Measurements from ENCODE around the gene GPALPP1. TPM values are rescaled to one million over a fixed set of nuclear protein-coding genes. Genes with fewer than 3 reads are reported as not detected.

The GPALPP1 gene
- total RNA-seq, 1 experiment from 2014 or later = 36.4 TPM

DNA sequence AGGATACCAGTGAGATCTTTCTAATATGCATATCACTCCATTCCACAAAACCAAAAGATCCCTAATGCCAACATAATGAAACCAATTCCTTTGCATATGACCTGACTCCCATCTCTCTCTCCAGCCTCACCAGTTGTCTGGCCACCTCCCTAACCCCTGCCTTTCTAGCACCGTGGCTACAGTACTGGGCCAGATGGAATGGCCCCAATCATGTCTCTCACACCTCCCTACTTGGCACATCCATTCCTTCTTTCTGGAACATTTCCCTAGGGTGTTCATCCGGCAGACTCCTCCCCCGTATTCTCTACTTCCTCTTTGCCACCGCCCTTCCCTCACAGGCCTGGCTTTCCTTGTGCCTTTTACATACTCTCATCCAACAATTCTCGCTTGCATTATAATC, 62.0 kb downstream of the GPALPP1 start:
- Histone ChIP-seq H3K9me2 (ENCODE audit: insufficient read depth) (no peaks in the 10 kb centered on the region), H3K27ac (no peak overlapping the region), H3F3A (ENCODE audit: insufficient read depth, low read depth) (peaks cover 6% of the 10 kb centered on the region; the same call in 1 of the 2 replicates), H3K27me3 (ENCODE audit: insufficient read depth, low read depth) (no peaks in the 10 kb centered on the region), H3K36me3 (ENCODE audit: low read depth) (no peaks in the 10 kb centered on the region), H3K79me2 (ENCODE audit: low read depth) (no peaks in the 10 kb centered on the region), H3K4me1 (replicated peaks; ENCODE audit: insufficient read depth) (peaks cover 15% of the 10 kb centered on the region), H3K4me2 (no peak overlapping the region), H2AFZ (no peak overlapping the region), H4K20me1 (ENCODE audit: insufficient read depth) (no peaks in the 10 kb centered on the region), H3K9me3 (ENCODE audit: insufficient read depth, low read depth) (no peaks in the 10 kb centered on the region), H3K4me3 (no peak overlapping the region)
- ChIA-PET CTCF (no interaction called here), POLR2A (ENCODE audit: unreplicated experiment) (no interaction called here)
- TF ChIP-seq EZH2 (IDR thresholded peaks at IDR 0.05; ENCODE audit: low read depth) = no peak
- TF ChIP-seq, protein P1, sequence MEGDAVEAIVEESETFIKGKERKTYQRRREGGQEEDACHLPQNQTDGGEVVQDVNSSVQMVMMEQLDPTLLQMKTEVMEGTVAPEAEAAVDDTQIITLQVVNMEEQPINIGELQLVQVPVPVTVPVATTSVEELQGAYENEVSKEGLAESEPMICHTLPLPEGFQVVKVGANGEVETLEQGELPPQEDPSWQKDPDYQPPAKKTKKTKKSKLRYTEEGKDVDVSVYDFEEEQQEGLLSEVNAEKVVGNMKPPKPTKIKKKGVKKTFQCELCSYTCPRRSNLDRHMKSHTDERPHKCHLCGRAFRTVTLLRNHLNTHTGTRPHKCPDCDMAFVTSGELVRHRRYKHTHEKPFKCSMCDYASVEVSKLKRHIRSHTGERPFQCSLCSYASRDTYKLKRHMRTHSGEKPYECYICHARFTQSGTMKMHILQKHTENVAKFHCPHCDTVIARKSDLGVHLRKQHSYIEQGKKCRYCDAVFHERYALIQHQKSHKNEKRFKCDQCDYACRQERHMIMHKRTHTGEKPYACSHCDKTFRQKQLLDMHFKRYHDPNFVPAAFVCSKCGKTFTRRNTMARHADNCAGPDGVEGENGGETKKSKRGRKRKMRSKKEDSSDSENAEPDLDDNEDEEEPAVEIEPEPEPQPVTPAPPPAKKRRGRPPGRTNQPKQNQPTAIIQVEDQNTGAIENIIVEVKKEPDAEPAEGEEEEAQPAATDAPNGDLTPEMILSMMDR (conservative IDR thresholded peaks at IDR 0.05) = no peak
- DNase-seq = no peak
- BruUV-seq (replicated peaks) = no TSS peak
- intact Hi-C loops (cut with micrococcal nuclease; ENCODE audit: unreplicated experiment) = no loop called here

DNA sequence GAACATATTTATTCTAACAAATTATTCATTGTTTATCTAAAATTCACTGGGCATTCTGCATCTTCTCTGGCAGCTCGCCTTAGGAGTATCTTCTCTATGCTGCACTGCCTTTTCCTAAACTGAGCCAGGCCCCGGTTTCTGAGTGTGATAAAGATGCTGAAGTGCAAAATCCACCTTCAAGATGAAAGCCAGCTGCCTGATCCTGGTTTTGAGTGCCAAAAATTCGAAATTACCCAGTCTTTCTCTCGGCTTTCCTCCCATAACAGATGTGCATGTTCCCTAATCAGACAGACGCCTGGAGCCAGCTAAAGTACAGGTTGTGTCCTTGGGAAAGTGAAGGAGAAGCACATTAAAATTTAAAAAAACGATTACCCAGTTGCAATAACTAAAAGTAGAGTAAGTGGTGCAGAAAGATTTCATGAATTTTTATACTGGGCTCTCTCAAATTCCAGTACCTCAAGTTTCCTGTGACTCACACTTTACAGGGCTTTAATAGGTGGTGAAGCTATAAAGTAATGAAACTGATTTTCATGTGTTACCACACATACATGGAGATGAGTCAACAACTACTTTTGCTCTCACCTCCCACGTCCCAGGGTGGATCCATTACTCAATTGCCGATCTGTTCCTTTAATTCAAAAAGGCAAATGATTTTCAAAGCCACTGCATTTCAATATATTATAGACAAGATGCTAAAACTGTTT, 66.0 kb downstream of the GPALPP1 start:
- H3F3A ChIP-seq (ENCODE audit: insufficient read depth, low read depth) = peaks cover 6% of the 10 kb centered on the region; the same call in 1 of the 2 replicates
- peak overlapping the region; percentile 46 for H3K27ac ChIP-seq
- H3K4me3 ChIP-seq = no peak overlapping the region
- POLR2A ChIA-PET (ENCODE audit: unreplicated experiment) = interaction anchor here (0.6 to 0.7 kb wide), 3 partner anchors 123 to 382 kb away, joined by 3 to 10 read pairs (median 9); no protein-coding TSS in a partner anchor
- H3K79me2 ChIP-seq (ENCODE audit: low read depth) = no peaks in the 10 kb centered on the region
- BruUV-seq (replicated peaks) = no TSS peak
- H3K36me3 ChIP-seq (ENCODE audit: low read depth) = no peaks in the 10 kb centered on the region
- no peaks in the 10 kb centered on the region for H3K9me3 ChIP-seq (ENCODE audit: insufficient read depth, low read depth)
- DNase-seq = peak; percentile 17 to 95
- peak overlapping the region; percentile 55 for H3K4me2 ChIP-seq
- no peak overlapping the region for H2AFZ ChIP-seq
- CTCF ChIA-PET = interaction anchor here (1.2 kb wide), 1 partner anchor 226 kb away, joined by 3 read pairs; no protein-coding TSS in a partner anchor
- H3K27me3 ChIP-seq (ENCODE audit: insufficient read depth, low read depth) = no peaks in the 10 kb centered on the region
- H3K9me2 ChIP-seq (ENCODE audit: insufficient read depth) = no peaks in the 10 kb centered on the region
- intact Hi-C loops (cut with micrococcal nuclease; ENCODE audit: unreplicated experiment) = no loop called here
- TF ChIP-seq, protein P1 (conservative IDR thresholded peaks at IDR 0.05) = no peak
- no peak for TF ChIP-seq EZH2 (IDR thresholded peaks at IDR 0.05; ENCODE audit: low read depth)
- H3K4me1 ChIP-seq (replicated peaks; ENCODE audit: insufficient read depth) = peaks cover 19% of the 10 kb centered on the region
- no peaks in the 10 kb centered on the region for H4K20me1 ChIP-seq (ENCODE audit: insufficient read depth)

DNA sequence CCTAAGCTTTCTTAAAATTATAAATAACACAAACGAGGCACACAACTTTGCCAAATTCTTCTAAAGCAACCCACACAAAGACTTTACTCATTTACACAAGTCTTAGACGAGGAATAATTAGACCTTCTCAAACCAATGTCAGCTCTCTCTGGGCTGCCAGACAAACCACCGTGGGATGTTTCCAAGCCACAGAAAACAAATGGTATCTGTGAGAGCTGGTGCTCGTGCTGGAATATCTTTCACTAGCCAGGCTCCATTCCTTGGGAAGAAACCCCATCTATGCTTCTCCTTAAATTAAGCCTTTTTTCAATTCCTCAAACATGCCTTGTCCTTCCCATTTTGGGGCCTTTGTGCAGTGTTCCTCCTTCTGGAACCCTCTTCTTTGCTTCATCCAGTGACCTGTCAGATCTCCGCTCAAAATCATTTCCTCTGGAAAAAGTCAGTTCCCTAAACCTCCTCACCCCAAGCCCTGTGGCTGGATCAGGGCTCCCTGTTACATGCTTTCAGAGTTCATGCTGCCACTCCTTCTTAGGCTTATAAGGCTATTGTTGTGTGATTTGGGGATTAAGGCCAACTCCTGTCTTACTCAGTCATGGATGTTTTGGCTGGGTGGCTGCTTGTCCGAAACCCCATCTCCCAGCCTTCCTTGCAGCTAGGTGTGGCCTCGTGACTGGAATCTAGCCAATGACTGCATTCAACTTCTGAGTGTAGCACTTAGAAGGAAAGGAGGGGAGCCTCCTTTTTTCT, 66.7 kb downstream of the GPALPP1 start:
- TF ChIP-seq EZH2 (IDR thresholded peaks at IDR 0.05; ENCODE audit: low read depth) = no peak
- TF ChIP-seq, protein P1 (conservative IDR thresholded peaks at IDR 0.05) = no peak
- CTCF ChIA-PET = interaction anchor here (1.2 kb wide), 1 partner anchor 225 kb away, joined by 3 read pairs; no protein-coding TSS in a partner anchor

More for the DNA sequence above, 66.7 kb downstream of the GPALPP1 start:
- peak overlapping the region; percentile 55 for H3K4me2 ChIP-seq
- BruUV-seq (replicated peaks) = no TSS peak
- H3K27ac ChIP-seq = peak overlapping the region; percentile 46
- H3K79me2 ChIP-seq (ENCODE audit: low read depth) = no peaks in the 10 kb centered on the region
- no peak overlapping the region for H3K4me3 ChIP-seq
- peaks cover 6% of the 10 kb centered on the region; the same call in 1 of the 2 replicates for H3F3A ChIP-seq (ENCODE audit: insufficient read depth, low read depth)
- no peak for DNase-seq
- H3K9me2 ChIP-seq (ENCODE audit: insufficient read depth) = no peaks in the 10 kb centered on the region
- POLR2A ChIA-PET (ENCODE audit: unreplicated experiment) = interaction anchor here (0.7 kb wide), 2 partner anchors 201 to 382 kb away, joined by 3 to 9 read pairs; no protein-coding TSS in a partner anchor
- no peaks in the 10 kb centered on the region for H3K36me3 ChIP-seq (ENCODE audit: low read depth)
- H3K4me1 ChIP-seq (replicated peaks; ENCODE audit: insufficient read depth) = peaks cover 19% of the 10 kb centered on the region
- intact Hi-C loops (cut with micrococcal nuclease; ENCODE audit: unreplicated experiment) = no loop called here
- H3K27me3 ChIP-seq (ENCODE audit: insufficient read depth, low read depth) = no peaks in the 10 kb centered on the region
- H2AFZ ChIP-seq = peak overlapping the region; percentile 34; the same call in 1 of the 2 replicates
- no peaks in the 10 kb centered on the region for H3K9me3 ChIP-seq (ENCODE audit: insufficient read depth, low read depth)
- no peaks in the 10 kb centered on the region for H4K20me1 ChIP-seq (ENCODE audit: insufficient read depth)

Measured in PC-9 (cell line).